DMS53 (cell line): ENCODE data around the gene PRKN.
A peak's percentile ranks its signal among the peaks of the same experiment; 100 is the strongest.

Experiments used
- DNase-seq: peaks from one replicate; lab custom pipeline; 2025; lab: John Stamatoyannopoulos, UW

The PRKN gene

DNA sequence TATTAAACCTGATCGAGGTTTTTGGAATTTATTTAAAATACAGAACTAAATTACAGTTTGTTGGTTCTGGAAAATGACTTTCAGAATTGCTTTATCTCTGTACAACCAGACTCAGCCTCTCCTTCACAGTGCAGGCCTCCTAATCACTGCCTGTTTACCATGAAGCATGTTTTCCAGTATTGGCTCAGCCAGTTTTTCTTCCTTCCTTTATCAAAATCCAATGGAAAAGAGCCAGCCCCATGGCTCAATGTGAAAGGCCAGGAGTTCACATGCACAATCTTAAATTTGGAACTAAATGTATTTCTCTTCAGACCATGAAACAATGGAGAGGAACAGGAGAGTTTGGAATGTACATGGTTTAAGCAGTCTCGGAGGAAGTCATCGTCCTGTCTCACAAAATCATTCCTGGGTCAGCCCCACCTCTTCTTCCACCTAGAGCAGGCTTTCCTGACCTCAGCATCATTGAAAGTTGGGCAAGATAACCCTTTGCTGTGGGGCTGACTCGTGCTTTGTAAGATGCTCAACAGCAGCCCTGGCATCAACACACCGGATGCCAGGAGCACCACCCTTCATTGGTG lies 772.8 kb downstream of the PRKN start:
- DNase-seq = no peak

DNA sequence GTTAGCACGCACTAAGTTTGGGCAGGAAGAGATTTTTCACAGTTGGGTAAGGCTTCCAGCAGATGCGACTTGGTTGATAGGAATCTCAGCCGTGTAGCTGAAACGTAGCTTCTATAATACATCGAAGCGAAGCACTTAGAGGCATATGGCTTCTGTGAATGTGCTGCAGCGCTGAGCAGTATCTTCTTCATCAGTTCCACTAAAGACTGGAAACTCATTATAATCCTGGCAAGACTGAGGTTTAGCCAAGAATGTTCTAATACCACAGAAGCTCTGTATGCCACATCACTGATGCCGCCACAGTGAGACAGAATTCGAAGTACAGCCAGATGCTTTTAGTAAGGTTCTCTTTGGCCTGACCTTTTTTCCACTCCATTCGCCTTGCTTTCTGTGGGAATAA lies 773.5 kb downstream of the PRKN start:
- DNase-seq = no peak

DNA sequence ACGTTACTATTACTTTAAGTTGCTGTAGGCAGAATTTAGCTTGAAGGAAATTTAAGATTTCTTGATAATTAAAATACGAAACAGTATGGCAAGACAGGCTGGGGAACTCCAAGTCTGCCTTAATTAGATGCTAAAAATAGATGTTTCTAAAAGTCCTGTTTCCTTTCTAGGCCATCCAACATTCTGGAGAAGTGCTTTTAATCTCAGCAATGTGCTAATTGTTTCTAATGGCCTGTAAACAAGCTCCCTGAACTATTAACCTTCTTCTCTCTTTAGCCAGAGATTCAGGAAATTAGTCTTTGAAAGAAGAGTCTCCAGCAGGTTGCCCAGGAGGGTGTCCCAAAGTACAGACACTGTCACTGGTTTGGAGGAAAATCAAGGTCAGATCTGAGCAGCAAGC lies 776.4 kb downstream of the PRKN start:
- DNase-seq = no peak

DNA sequence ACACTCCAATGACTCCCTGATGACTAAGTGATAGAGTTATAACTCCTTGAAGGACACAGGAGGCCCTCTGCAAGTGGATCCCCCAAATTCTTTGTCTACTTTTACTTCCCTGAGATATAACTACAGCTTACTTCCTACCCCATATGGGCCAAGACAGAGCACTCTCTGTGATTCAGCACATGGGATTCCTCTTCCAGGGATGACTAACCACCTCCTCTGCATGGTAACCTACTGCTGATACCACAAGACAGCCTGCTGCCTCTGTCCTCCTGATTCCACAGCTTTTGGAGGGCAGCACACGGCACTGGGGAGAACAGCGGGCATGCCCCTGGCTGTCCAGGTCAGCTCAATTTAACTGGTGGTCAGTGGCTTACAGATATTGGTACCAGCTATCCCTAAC lies 778.0 kb downstream of the PRKN start:
- no peak for DNase-seq

DNA sequence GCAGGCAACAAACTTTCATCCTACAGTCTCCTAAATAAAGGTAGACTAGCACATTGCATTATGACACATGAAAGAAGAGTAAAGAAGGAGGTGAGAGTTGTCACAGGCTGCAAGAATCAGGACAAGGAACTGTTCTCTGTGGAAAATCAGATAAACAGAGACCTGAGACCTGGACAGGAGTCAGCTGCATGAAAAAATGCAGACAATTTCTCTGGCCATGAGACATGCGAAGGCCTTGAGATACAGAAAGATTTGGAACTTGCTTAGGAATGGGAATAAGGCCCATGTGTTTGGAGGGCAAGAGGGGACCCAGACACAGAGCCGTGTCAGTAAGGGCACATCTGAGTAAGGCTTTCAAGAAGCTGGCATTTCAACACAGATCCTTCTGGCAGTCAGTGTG lies 779.1 kb downstream of the PRKN start:
- DNase-seq = no peak

DNA sequence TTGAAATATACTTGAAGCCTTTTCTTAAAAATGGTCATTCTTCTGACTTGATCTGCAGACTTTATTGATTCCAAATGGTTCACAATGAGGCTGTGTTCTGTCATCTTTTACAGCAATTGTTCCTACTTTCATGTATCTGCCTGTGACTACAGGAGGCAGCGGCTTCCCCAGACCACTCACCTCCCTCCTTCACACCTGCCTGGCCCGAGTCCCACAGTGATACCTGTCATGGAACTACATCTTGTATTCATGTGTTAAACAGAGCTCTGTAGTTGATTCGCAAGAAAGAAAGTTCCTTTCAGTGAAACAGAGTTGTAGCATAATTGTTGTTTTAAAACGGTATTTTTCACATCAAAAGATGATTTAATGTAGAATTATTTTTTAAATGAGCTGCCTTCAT lies 780.2 kb downstream of the PRKN start:
- no peak for DNase-seq

DNA sequence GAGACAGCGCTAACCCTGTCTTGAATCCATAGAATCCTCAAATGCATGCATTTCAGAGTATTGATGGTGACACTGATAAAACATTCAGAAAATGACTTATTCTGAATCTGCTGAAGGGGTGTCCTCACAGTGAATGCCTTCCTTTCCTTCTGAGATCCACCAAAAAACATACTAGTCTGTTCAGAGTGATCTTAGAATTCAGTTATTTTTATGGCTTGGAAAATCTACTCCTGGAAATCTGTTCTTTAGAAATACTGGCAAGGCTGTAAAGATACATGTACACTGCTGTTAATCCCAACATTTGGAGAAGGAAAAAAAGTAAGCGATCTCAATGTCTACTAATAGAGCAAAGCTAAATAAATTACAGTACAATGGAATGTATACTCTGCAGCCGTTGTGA lies 781.1 kb downstream of the PRKN start:
- no peak for DNase-seq

DNA sequence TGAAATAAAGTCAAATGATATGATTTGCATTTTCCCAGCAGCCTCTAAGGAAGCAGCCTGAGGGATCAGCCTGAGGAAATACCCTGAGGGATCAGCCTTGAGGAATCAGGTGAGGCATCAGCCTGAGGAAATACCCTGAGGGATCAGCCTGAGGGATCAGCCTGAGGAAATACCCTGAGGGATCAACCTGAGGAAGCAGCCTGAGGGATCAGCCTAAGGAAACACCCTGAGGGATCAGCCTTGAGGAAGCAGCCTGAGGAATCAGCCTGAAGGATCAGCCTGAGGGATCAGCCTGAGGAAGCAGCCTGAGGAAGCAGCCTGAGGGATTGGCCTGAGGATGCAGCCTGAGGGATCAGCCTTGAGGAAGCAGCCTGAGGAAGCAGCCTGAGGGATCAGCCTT lies 784.0 kb downstream of the PRKN start:
- no peak for DNase-seq

DNA sequence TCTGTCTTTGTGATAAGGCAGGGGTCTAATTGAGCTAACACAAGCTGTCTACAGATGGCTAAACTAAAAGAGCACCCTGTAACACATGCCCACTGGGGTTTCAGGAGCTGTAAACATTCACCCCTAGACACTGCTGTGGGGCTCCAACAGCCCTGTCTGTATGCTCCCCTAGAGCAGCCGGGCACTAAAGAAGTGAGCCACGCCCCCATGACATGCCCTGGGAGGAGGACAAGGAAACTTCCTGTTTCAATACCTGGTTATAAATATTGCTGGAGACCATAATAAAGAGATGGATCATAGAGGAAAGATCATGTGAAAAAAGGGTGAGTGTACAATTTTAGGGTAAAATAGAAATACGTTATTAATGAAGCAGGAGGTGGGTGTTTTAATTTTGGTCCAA lies 786.0 kb downstream of the PRKN start:
- DNase-seq = no peak

DNA sequence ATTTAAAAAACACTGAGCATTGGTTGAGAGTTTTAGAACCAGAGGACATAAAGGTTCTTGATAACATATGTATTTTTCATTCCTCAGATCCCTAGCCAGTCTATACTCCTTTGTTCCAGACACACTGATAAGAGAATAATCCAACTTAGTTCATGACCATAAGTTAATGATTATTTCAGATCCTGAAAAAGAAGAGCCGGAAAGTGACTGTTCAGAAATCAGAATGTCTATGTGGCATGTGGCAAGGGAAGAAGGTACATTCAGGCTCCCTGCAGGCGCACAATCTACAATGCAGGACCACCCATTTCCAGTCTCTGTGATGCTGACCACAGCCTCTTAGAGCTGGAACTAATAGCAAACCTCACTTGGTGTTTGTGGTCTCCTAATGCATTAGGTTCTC lies 787.0 kb downstream of the PRKN start:
- no peak for DNase-seq

DNA sequence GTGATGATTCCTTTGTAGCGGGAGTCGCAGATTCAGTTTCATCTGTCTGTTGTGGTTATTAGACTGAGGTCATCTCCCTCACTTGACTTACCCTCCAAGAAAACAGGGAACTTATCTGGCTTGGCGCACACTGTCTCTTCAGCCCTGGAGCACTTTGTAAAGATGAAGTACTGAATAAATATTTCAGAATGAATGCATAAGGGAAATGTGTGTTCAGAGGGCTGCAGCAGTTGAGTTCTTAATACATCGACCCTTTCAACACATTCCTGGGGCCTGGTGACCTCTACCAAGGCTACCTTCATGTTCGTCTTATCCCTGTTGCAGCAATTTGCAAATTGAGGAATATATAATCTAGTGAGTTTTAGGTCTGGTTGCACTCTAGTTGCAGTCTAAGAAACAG lies 801.2 kb downstream of the PRKN start:
- no peak for DNase-seq

DNA sequence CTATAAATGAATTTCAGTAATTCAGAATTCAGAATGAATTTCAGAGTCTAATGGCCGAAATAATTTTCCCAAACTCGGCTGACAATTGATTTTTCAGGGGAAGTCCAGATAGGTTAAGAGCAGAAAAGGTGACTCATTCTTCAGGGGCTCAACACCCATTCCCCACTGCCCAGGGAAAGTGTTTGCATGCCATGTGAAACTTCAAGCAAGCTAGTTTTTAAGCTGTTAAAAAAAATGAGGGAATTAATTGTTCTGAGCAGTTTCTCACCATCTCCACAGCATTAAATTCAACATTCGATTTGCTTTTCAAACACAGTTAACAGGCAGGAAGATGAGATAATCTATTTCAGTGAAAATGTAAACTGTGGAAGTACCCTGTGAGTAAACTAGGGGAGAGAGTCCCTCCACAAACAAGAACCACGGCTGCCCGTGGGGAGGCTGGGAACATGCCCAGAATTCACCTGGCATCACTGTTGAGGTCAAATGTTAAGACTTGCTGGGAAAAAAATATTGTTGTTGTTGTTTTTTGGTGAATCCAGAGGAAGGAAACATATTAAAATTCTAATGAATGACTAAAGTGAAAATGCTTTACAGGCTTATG lies 803.0 kb downstream of the PRKN start:
- peak; percentile 26 for DNase-seq

DNA sequence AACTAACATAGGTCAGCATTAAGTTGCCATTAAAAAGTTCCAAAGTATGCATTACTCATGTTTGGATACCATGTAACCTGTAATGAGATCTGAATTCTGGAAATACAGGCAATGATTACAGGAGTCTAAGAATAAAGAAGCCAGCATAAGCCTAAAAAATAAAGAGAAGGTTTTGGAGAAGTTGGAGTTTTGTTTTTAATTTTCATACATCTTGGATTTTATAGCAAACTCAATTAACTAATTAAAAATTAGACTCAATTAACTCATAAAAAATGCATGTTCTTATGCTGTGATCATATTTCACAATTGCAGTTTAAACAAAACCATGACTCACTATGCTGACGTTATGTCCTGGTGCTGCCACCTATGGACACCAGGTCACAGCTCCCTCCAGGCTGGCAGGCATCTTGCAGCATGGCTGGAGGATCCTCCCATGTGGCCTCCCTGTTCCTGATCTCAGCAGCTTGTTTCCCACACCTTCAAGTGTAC lies 804.9 kb downstream of the PRKN start:
- DNase-seq = peak; percentile 93

DNA sequence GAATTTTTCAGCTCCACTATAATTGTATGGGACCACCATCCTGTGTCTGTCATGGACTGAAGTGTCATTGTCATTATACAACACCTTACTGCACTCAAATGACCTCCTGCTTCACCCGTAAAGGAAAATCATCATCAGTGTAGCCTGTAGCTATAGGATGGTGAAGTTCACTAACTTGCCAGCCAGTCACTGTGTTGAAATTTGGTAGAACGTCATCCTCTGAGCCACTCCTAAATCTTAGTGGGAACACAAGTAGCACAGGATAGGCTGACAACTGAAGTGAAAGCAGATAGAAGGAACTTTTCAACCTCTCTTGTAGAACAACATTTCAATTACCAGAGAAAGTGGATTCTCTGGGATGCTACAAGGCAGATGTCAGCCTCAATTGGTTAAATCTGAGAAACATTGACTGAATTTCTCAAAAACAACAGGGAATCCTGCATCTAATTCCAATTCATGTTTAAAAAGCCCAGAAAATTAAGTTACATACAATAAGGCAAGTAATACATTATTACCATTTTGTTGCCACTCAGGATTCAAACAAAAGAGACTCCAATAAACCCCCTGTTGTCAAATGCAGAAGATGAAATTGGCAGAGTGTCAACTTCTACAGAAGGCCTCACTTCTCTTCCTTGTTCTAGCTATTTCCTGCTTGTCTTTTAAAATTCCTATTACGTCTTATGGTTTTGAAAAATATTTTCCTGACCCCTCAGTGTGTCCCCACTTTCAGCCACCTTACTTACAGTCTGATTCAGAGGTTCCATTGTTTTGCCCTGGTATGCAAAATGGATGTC lies 805.8 kb downstream of the PRKN start:
- peak; percentile 21 for DNase-seq

DNA sequence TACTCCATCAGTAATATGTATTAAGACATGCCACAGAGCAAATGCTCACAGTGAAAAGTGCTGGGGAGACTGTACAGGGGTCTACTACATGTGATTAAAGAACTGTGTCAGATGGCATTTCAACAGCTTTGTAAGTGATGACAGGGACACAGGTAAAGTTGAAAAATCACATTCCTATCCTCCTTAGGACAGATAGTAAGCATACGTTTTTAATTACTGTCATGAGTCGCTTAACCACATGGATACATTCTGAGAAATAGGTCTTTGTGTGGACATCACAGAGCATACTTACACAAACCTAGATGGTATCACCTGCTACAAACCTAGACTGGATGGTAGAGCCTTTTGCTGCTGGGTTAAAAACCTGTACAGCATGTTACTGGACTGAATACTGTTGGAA lies 807.9 kb downstream of the PRKN start:
- no peak for DNase-seq

DNA sequence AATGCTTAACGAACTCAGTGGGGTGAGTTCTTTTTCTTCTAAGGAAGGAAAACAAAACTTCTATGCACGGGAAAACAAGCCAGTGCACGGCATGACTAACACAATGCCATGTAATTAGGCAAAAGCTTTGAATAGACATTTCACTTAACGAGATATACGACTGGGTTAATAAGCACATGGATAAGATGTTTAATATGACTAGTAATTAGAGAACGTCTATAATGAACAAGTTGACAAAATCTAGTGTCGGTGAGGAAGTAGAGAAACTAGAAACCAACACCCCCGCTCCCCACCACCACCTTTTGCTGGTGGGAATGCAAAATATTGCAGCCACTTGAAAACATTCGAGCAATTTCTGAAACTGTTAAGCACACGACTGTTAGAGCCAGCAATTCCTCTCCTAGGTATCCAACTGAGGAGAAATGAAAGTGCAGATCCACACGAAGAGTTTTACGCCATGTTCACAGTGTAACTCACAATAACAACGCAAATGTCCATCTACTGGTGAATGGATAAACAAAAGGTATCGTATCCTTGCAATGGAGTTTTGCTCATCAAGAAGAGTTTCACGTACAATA lies 808.8 kb downstream of the PRKN start:
- DNase-seq = no peak

DNA sequence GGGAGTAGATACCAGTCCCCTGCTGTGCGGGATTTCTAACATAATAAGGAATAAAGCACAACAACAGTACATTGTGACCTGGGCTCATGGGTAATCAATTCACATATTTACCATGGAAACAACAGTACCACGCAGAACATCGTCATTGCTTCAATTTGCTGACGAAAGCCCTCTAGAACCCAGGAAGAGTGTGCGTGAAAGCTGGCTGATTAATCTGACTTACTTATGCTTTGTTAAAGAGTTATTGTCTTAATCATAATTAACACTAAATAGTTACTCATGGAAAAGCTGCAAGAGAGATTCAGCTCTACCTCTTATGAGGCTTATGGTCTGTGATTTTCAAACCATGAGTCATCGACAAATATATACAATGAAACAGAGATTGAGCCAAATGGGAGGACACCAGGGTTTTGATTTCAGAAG lies 809.4 kb downstream of the PRKN start:
- peak; percentile 18 for DNase-seq

DNA sequence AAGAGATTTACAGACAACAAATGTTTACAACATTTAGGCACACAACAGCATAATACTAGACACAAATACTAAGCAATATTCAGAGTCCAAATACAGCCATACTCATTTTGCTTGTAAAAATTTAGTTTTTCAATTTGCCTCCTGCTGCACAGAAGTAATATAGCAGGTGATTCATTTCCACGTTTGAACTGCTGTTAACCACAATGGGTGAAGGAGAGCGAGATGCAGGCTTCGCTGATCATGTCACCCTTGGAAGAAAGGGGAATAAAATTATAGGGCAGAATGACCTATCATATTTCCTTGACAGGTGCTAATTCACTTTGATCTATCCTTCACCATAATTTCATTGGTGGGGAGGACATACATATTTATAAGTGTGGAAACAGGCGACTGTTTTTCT lies 809.9 kb downstream of the PRKN start:
- peak; percentile 14 for DNase-seq

DNA sequence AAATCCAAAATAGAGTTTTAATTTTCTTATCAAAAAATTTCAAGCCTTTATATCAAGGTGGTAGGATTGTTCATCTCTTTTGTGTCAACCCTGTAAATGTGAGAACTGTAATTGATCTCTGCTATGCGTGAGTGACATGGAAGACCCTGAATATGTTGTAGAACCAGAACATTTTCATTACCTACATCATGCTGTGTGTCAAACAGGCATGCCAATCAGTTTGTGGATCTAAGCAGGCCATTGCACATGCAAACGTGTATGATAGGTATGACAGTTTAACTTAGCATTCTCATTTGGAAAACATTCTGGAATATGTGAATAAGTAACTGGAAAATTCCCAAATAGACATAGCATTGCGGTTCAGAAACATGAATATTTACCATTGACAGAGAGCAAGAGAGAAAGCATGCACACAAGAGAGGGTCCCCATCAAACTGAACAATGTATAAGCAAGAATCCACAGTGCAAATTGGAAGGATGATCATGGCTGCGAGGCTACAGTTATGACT lies 812.1 kb downstream of the PRKN start:
- DNase-seq = no peak

DNA sequence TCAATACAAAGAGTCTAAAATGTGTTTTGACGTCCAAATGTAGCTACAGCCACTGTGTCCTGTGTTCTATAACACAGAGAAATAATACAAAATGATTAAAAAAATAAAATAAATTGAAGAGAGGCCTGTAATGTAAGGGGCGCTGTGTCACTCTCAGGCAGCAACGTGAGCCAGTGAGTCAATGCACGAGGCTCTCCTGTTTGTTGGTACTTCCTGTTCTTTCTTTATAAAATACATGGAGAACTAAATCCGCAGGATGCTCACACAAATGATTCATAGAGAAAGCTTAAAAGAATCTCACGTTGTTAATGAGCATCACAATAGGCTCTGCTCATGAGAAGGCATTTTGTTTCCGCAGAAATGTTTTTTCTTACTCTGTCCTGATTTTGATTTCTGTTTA lies 818.7 kb downstream of the PRKN start:
- peak; percentile 19 for DNase-seq

DNA sequence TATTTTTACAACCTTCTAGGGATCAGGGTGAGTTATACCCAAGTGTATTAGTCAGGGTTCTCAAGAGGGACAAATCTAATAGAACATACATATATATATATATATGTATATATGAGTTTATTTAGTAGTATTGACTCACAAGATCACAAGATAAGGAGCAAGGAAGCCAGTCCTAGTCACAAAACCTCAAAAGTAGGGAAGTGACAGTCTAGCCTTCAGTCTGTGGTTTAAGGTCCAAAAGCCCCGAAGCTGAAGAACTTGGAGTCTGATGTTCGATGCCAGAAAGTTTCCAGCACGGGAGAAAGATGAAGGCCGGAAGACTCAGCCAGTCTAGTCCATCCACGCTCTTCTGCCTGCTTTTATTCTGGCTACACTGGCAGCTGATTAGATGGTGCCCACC lies 821.0 kb downstream of the PRKN start:
- DNase-seq = no peak

DNA sequence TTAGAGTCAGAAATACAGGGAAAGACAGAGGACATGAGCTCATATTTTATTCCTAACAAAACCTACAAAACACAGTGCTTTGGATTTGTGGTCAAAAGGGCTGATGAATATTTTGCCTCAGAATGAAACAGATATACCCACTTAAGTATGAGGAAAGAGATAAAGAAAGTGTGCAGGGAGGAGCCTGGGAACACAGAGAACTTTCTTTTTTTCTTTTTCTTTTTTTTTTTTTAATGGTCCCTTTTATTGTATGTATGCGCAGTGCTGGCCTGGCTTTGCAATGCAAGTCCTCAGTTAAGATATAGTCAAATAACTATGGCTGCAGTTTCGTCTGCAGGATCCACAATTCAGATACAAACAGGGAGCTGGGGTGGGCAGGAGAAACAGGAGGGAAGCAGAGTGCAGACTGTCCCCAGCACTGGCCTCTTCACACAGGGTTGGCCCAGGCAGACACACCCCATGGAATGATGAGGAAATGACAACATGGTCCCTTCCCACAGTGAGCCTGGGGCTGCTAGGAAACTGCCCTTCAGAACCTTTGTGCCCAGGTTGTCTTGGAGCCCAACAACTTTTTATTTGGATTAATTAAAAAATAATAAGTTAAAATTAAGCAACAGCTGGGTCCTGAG lies 823.9 kb downstream of the PRKN start:
- DNase-seq = no peak
